ENCODE data around the gene PRXL2A. TPM values are rescaled to one million over a fixed set of nuclear protein-coding genes. Genes with fewer than 3 reads are reported as not detected.

Gene PRXL2A
- total and polyA plus RNA-seq, 2 of the 4 experiments (the other 2 are of a cell fraction): 0.90 to 0.92 TPM

DNA sequence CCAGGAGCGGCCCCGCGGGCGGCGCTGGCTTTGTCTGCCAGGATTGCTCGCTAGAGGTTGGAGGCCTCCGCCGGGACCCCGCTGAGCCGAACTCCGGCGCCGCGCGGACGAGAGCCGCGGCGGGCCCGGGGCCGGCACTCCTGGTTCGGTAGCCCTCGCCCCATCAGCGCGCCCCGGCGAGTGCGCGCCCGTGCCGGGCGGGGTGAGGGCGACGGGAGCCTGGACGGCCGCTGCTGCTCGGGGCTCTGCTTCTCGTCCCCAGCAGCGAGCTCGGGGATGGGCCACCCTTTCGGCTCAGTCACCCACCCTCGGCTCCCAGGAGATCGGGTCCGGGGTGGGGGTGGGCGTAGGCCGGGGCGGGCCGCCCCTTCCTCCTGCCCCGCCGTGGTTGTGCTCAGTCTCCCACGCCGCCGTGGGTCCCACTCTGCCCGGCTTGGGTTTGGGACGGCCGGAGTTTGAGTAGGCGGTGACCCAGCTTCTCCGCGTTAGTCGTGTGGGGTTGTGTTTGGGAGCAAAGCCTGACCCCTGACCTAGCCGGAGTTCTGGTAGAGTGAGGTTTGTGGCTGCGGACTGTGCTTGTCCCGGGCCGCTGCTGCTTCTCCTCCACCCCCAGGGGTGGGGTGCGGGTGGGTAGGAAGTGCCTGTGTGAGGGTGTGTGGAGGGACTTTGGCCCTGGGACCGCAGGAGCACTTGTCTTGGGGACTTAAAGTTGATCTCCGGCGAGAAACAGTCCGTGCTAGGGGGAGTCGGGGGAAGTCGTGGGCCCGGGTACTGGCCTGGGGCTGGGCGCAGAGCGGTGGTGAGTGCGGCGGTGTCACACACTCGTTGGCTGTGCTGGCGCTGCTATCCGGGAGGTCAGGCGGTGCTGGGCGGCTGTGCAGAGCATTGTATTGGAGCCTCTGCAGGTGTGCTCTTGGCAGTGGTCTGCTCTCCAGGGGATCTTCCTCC is 46.4 kb downstream of the PRXL2A start:
- H2AK5ac ChIP-seq (ENCODE audit: low read depth, low read length): peak overlapping the region; percentile 83; the same call in 1 of the 2 replicates
- H4K20me1 ChIP-seq (ENCODE audit: insufficient read depth, low read length): peaks cover 39% of the 10 kb centered on the region
- peak; percentile 28 for ATAC-seq (ENCODE audit: low read depth)
- 0 out of 2 replicates have a peak overlapping the region, but pooled peaks have one; percentile 18 for H2BK20ac ChIP-seq (ENCODE audit: low read depth, low read length)
- H3K36me3 ChIP-seq (ENCODE audit: control insufficient read depth, insufficient read depth, low read length): no peaks in the 10 kb centered on the region; the same call in 1 of the 2 replicates
- TF ChIP-seq NFE2L2 (IDR thresholded peaks at IDR 0.05; ENCODE audit: low read depth, low read length) (no peak), FOS (IDR thresholded peaks at IDR 0.05; ENCODE audit: low read depth, low read length) (no peak), MAZ (IDR thresholded peaks at IDR 0.05; ENCODE audit: borderline replicate concordance, low read depth, low read length) (no peak), BHLHE40 (IDR thresholded peaks at IDR 0.05; ENCODE audit: low read depth, low read length) (peak; percentile 12; the same call in 1 of the 2 replicates), RCOR1 (IDR thresholded peaks at IDR 0.05; ENCODE audit: insufficient replicate concordance, low read length) (no peak), SMC3 (IDR thresholded peaks at IDR 0.05; ENCODE audit: low read depth, low read length) (no peak)
- TF ChIP-seq, protein P1, sequence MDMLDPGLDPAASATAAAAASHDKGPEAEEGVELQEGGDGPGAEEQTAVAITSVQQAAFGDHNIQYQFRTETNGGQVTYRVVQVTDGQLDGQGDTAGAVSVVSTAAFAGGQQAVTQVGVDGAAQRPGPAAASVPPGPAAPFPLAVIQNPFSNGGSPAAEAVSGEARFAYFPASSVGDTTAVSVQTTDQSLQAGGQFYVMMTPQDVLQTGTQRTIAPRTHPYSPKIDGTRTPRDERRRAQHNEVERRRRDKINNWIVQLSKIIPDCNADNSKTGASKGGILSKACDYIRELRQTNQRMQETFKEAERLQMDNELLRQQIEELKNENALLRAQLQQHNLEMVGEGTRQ (IDR thresholded peaks at IDR 0.05; ENCODE audit: low read depth, low read length): no peak
- TF ChIP-seq, protein P2, sequence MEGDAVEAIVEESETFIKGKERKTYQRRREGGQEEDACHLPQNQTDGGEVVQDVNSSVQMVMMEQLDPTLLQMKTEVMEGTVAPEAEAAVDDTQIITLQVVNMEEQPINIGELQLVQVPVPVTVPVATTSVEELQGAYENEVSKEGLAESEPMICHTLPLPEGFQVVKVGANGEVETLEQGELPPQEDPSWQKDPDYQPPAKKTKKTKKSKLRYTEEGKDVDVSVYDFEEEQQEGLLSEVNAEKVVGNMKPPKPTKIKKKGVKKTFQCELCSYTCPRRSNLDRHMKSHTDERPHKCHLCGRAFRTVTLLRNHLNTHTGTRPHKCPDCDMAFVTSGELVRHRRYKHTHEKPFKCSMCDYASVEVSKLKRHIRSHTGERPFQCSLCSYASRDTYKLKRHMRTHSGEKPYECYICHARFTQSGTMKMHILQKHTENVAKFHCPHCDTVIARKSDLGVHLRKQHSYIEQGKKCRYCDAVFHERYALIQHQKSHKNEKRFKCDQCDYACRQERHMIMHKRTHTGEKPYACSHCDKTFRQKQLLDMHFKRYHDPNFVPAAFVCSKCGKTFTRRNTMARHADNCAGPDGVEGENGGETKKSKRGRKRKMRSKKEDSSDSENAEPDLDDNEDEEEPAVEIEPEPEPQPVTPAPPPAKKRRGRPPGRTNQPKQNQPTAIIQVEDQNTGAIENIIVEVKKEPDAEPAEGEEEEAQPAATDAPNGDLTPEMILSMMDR (conservative IDR thresholded peaks at IDR 0.05; ENCODE audit: low read depth, low read length): no peak
- H2AFZ ChIP-seq (replicated peaks; ENCODE audit: low read length, poor library complexity): peak overlapping the region; percentile 91
- peak overlapping the region; percentile 39 for H4K91ac ChIP-seq (ENCODE audit: insufficient read depth, low read depth, low read length)
- peaks cover 41% of the 10 kb centered on the region for H3K9me1 ChIP-seq (ENCODE audit: insufficient read depth, low read length)
- H3K56ac ChIP-seq (ENCODE audit: extremely low read depth, insufficient read depth, low read length): peak overlapping the region; percentile 47; the same call in 1 of the 2 replicates
- 1% methylated on average over 29 of the region's 81 CpGs; no CpG with 5 or more reads in 1 of the 2 experiments for WGBS, 2 experiments (ENCODE audit: extremely low coverage in 2 of 2, insufficient read length in 1 of 2)
- H3K14ac ChIP-seq (replicated peaks; ENCODE audit: low read depth, low read length): peak overlapping the region; percentile 90
- H3K9ac ChIP-seq (ENCODE audit: low read depth, low read length): peak overlapping the region; percentile 84
- H2AK9ac ChIP-seq (replicated peaks; ENCODE audit: low read depth, low read length, poor library complexity): peak overlapping the region; percentile 91
- peak overlapping the region; percentile 9; the same call in 1 of the 2 replicates for H3K18ac ChIP-seq (ENCODE audit: low read depth, low read length)
- H3K27ac ChIP-seq (ENCODE audit: insufficient read depth, low read length): peak overlapping the region; percentile 83
- DNase-seq: no peak
- no peaks in the 10 kb centered on the region for H3K27me3 ChIP-seq (ENCODE audit: control insufficient read depth, insufficient read depth, low read length)
- BruUV-seq (replicated peaks): no TSS peak
- dilution Hi-C loops (cut with HindIII; ENCODE audit: low sequenced_read_pairs, unreplicated experiment) (no loop called here), in situ Hi-C loops (cut with MboI; ENCODE audit: low sequenced_read_pairs) (loop anchor here (5.0 to 25.0 kb wide), 2 partner anchors 48 to 292 kb away; no protein-coding TSS in a partner anchor), intact Hi-C loops (cut with micrococcal nuclease) (loop anchor here (1.0 kb wide), 1 partner anchor 51 kb away; no protein-coding TSS in a partner anchor)
- no peak overlapping the region for H2BK15ac ChIP-seq (ENCODE audit: low read depth, low read length)
- H3K4ac ChIP-seq (ENCODE audit: low read depth, low read length): peak overlapping the region; percentile 77
- peak overlapping the region; percentile 73 for H3K4me3 ChIP-seq (ENCODE audit: insufficient read depth, low read depth, low read length)
- H2BK5ac ChIP-seq (ENCODE audit: low read depth, low read length, poor library complexity, severe bottlenecking): peak overlapping the region; percentile 33
- H3K79me1 ChIP-seq (ENCODE audit: low read depth in 1 of 2, low read length in 2 of 2): peaks cover 4 to 44% of the 10 kb centered on the region in 2 experiments
- peak overlapping the region; percentile 91 for H3K4me2 ChIP-seq (ENCODE audit: low read depth, low read length)
- ChIA-PET POLR2A (ENCODE audit: unreplicated experiment) (no interaction called here), CTCF (no interaction called here)
- H4K8ac ChIP-seq (ENCODE audit: low read depth in 2 of 2, low read length in 2 of 2): peak overlapping the region in 1 of 2 experiments; percentile 30; a peak in 2 of 4 replicates
- H3K23ac ChIP-seq (ENCODE audit: low read depth, low read length): peak overlapping the region; percentile 88
- H3K9me3 ChIP-seq (ENCODE audit: control insufficient read depth, insufficient read depth, low read length): no peaks in the 10 kb centered on the region
- no peak overlapping the region for H2BK120ac ChIP-seq (ENCODE audit: low read depth, low read length)
- peaks cover 20% of the 10 kb centered on the region for H3K4me1 ChIP-seq (ENCODE audit: control insufficient read depth, insufficient read depth, low read length)
- H4K5ac ChIP-seq (ENCODE audit: low read depth, low read length): no peak overlapping the region

All from IMR-90 (cell line).